Skin of body (tissue), 2 donors: ENCODE data around the gene POMT2. TPM values are rescaled to one million over a fixed set of nuclear protein-coding genes. Genes with fewer than 3 reads are reported as not detected.
A peak's percentile ranks its signal among the peaks of the same experiment; 100 is the strongest.
"Not testable (repeated sequence)": the region's sequence is repeated elsewhere in the genome, so short reads cannot be mapped to it uniquely, and the experiment has no call there.

ENCODE experiments used
- DNase-seq: peaks from one replicate; lab custom pipeline; 2025; lab: John Stamatoyannopoulos, UW
- total RNA-seq: library from RNA; depleted of rRNA; stranded (reverse); fragments of >200 nt; gene quantifications from one replicate; pipeline ENCODE4 v1.2.3, GENCODE V29; 2014

POMT2 gene
- total RNA-seq, 1 donor from 2014 or later = 17.1 TPM

- no peak for DNase-seq
These were observed 17.8 kb downstream of the POMT2 start for GRCh38 chr14:77302926-77303325.

- peak; percentile 37 for DNase-seq
These were observed 19.6 kb downstream of the POMT2 start for GRCh38 chr14:77301103-77301502.

DNA sequence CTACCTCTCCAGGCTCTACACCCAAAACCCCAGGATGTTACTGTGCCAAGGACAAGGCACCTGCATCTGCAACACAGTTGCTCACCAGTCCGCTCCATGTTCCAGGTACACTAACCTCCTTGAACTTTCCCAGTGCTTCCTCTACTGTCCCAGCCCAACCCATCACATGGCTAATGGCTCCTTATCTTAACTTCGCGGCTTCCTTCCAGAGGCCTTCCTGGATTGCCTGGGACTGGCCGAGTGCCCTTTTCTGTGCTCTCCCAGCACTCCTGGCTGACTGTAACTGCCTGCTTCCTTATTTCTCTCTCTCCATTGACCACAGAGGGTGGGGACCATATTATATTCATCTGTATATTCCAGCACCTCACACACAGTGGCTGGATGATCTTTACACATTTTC, 20.9 kb downstream of the POMT2 start:
- DNase-seq = no peak

GRCh38 chr14:77296906-77297305, 23.8 kb downstream of the POMT2 start:
- no peak for DNase-seq

DNA sequence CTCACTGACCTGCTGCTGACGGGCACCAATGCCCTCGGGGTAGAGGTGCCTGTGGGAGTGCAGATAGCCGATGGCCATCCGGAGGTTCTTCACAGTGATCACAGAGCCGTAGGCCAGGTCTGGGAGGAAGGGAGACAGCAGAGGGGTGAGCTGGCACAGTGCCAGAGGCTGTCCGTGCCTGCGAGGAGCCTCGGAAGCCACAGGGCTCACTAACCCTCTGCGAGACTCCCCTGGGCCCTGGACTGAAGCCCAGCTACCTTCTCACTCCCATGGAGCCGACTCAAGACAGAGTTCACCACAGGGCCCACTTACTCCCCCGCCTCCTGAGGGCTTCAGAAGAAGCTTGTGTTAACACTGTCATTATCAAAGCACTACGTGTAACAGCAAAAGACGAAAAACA, 24.5 kb downstream of the POMT2 start:
- no peak for DNase-seq

DNA sequence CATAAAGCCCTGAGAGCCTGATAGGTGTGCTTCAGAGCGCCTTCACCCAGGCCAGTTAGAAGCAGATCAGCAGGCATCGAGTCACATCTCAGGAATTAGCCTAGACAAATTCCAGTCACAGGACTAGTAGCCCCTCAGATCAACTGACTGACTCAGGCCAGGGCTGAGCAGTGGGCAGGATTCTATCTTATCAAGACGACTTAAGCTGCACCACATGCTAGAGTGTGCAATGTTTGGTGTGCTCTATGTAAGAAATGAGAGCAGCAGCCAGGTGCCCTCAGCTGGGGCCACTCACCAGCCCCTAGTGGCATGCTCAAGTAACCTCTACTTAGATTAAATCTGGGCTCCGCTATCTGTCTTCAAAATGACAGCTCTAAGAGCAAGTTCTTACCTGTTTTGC, 30.0 kb downstream of the POMT2 start:
- DNase-seq = no peak

- DNase-seq = no peak
These were observed 34.1 kb downstream of the POMT2 start for GRCh38 chr14:77286576-77286975.

- no peak for DNase-seq
These were observed 36.2 kb downstream of the POMT2 start for GRCh38 chr14:77284466-77284865.

GRCh38 chr14:77284066-77284465, 36.6 kb downstream of the POMT2 start:
- no peak for DNase-seq

GRCh38 chr14:77281852-77282410, 38.8 kb downstream of the POMT2 start:
- DNase-seq = no peak

- not testable (repeated sequence) for DNase-seq
These were observed 39.8 kb downstream of the POMT2 start for GRCh38 chr14:77280921-77281320.

GRCh38 chr14:77279719-77280118, 41.0 kb downstream of the POMT2 start:
- DNase-seq = no peak

DNA sequence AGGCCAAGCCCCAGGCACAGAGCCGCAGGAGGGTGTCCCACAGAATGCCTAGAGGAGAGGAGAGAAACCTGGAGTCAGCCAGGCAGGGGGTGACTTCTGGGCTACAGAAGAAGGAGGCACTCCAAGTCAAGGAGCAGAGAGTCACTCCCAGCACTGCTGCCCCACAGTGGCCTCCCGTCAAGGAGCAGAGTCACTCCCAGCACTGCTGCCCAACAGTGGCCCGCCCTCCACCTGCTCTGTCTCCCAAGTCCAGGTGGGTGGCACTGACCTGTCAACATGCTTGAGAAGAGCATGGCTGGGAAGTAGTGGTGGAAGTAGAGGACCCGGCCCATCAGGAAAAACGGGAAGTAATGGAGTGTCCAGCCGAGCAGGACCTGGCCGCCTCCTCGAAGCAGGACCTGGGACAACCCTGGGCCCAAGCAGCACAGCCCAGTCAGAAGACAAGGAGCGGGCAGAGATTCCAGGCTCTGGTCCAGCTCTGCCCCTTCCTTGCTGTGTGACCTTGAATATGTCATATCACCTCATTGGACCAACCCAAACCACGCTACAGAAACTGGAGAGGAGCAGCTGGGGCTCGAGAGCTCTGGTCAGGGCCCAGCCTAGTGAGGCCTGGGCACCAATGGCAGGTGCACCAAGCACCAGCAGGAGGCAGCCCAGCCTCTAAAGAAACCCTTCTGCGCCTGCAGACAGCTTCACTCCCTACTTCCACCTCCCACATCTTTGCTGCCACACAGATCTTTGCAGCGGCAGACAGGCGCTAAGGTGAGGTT, 42.0 kb downstream of the POMT2 start:
- no peak for DNase-seq

DNA sequence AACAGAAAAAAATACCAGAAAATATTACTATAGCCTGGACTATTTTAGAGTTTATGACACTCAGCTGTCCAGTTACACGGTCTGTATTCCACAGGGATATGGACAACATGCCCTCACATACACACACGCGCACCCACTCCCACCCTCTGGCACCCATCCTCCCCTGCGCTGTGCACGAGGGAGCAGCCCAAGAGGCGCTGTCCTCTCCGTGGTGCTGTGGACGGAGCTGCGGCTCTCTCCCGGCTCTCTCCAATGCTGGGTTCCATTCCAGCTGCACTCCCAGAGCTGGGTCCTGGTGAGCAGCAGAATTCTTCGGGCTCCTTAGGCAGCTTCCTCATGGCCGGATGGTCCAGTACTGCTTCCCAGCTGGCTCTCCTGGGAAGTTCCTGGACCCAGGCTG, 43.7 kb downstream of the POMT2 start:
- DNase-seq = no peak

GRCh38 chr14:77276295-77276935, 44.3 kb downstream of the POMT2 start:
- no peak for DNase-seq

- no peak for DNase-seq
These were observed 45.1 kb downstream of the POMT2 start for GRCh38 chr14:77275601-77276017.

DNA sequence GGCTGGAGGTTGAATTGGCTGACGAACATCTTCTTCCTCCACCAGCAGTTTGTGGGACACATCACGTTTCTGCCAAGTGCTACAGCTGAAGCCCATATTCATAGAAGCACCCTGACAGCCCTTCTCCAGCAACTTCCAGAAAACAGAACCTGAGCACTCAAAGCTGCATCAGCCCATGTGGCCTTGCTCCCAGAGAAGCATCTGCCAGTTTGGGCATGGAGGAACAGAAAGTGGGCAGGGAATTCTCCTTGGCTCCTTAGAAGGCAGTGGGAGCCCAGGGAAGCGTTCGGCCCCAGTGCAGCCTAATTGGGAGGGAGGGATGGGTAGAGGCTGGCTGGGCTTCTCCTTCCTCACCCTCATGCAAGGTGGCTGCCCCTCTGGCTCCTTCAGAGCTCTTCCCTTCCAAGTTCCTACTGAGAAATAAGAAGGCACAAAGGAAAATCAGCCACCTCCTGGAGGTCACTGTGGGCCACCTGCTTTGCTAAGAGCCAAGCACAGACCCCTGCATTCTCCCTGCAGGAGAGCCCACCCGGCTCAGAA, 45.6 kb downstream of the POMT2 start:
- no peak for DNase-seq

GRCh38 chr14:77273796-77274195, 46.9 kb downstream of the POMT2 start:
- DNase-seq = no peak

DNA sequence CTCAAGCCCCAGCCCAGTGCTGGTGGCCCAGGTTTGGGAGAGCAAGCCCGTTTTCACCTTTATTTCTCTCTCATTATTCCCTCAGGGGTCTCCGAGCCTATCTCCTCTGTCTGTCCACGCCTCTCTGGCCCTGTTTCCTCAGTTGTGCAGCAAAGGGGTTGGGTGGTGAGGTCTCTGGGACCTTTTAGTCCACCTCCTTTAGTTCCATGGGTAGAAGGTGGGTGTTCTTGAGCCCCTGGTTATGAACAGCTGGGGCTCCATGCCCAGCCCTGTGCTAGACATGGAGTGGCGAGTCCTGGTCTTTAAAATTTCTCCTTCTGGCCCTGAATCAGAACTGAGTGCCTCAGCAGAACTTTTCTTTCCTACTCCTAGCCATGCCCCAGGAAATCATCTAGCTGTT, 48.4 kb downstream of the POMT2 start:
- DNase-seq = no peak

DNA sequence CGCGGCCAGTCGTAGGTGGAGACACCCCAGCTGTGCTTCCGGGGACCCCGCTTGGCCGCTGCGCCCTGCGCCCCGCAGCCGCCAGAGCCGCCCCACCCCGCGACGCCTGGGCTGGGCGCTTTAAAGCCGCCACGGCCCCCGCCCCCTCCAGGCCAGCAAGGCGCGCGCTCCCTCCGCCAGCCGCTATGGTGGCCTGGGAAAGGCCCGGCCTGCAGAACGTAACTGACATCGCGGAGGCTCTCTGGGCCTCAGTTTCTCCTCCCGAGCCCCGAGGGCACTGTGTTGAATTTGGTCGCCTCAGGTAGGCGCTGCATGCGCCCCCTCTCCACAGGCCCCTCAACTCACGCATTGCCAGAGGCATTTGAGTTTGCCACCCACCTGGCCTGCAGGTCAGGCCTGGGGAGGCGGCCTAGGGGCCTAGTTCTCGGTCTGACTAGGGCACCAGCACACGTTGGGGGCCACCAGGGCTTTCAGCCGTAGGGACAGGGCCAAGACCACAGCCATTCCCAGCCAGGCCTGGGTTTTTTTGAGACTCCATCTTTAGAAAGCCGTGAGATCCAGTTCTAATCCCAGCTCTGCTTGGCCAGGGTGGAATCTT, 49.5 kb downstream of the POMT2 start, which contains the start of gene NGB:
Gene NGB (minus strand): TSS at position 94 of the 598 bp plus-strand sequence. CDS start 269 bp downstream, outside the sequence.
- no peak for DNase-seq

- DNase-seq = no peak
These were observed 50.1 kb downstream of the POMT2 start for GRCh38 chr14:77270361-77271112.
